NCI-H460 (cell line): ENCODE results near the gene PIH1D1. TPM values are rescaled to one million over a fixed set of nuclear protein-coding genes. Genes with fewer than 3 reads are reported as not detected.
"Not testable (repeated sequence)": the region's sequence is repeated elsewhere in the genome, so short reads cannot be mapped to it uniquely, and the experiment has no call there.

Experiments
- DNase-seq: peaks from one replicate; pipeline ENCODE4 v3.0.0-alpha.2; 2016; ENCODE audit warnings: low read depth; ENCODE audit errors: extremely low read depth
- total RNA-seq: library from RNA; depleted of rRNA; stranded (reverse); fragments of >200 nt; shearing (Covaris generic); gene quantifications from 2 replicates; pipeline ENCODE4 v1.2.3, GENCODE V29; 2014

Gene PIH1D1
- total RNA-seq, 1 experiment from 2014 or later: 48.5 TPM

- no peak for DNase-seq
Measured at GRCh38 chr19:49486232-49486631, 34.6 kb upstream of the PIH1D1 start.

DNA sequence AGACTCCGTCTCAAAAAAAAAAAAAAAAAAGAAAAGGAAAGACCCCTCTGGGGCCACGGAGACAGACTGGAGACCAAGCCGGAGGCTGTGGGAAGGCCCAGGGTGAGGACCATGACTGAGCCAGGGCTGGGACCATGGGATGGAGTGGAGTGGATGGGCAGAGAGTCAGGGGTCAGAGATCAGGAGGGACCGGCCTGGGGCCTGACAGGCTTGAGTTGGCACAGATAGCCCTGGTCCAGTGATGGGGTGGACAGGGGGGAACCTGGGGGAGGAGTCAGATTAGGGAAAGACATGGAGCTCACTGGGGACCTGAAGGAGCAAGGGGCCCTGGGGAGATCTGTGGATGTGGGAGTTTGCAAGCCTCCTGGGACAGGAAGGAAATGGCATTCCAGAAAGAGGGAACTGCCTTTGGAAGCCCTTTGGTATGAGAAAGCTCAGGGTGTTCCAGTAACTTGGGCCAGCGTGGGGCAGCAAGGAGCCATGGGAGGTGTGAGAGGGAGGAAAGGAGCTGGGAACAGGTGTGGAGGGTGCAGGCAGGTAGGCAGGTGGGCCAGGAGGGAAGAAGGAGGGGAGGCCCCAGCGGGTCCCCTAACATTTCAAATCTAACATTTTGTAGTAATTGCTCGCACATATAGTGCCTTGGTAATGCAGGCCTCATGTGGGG lies 29.5 kb upstream of the PIH1D1 start:
- no peak for DNase-seq

GRCh38 chr19:49479975-49480628 lies 28.5 kb upstream of the PIH1D1 start:
- DNase-seq: no peak

DNA sequence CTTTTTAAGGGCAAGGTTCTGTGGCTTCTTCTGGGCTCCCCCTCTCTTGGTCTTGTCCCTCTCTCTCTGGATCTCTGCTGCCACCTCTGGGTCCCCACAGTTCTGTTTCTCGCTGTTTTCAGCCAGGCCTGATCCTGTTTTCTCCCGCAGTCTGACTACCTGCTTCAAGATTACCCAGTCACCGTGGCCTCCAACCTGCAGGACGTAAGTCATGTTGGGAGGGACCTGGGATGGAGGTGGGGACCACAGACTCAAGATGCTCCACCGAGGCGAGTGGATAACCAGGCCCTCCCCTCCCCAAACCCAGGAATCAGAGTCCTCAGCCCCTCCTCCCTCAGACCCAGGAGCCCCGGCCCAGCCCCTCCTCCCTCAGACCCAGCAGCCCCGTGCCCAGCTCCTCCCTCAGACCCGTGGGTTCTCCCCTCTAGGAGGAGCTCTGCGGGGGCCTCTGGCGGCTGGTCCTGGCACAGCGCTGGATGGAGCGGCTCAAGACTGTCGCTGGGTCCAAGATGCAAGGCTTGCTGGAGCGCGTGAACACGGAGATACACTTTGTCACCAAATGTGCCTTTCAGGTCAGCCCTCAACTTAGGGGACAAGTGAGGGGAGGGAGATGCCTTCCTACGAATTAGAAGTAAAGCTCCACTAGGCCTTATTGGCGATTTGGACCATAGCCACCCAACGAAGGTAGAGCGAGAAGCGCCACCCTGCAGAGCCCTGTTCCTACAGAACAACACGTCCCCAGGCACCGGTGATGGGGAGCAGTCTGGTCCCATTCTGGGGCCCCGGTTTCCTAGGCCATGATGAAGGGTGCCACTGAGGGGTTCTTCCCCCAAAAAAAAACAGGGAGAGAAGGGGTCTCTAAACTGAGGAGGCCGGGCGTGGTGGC lies 24.6 kb upstream of the PIH1D1 start:
- DNase-seq: no peak

- no peak for DNase-seq
Measured at GRCh38 chr19:49475191-49475917, 23.7 kb upstream of the PIH1D1 start.

- DNase-seq: no peak
Measured at GRCh38 chr19:49474542-49474924, 22.9 kb upstream of the PIH1D1 start.

DNA sequence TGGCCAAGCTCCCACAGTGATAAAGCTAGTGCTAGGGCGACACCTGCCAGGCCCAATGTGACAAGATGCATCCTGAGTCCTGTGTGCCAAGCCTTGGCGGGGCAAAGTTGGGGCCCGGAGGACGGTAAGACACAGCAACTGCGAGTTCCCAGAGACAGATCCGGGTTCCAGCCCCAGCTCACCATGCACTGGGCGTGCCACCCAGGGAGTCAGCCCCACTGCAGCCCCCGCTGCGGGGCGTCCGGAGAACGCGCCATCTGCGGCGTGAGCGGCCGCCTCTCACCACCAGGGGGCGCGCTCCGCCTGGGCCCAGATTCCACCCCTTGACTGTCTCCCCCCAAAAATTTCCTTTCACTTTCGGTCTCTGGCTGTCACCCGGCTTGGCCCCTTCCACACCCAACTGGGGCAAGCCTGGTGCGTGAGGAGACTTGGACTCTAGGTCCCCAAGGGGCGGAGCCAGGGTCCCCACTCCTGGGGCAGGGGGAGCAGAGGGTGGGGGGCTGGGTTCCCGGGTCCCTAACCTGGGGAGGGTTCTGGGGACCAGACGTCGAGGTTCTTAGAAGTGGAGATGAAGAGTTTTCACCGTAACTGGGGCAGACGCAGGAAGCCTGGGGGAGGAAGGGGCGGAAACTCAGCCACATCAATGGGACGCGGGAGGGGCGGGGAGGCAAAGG lies 22.4 kb upstream of the PIH1D1 start, which contains the start of gene FLT3LG:
Gene FLT3LG, plus strand, starts transcription at position 348 of the 674 bp plus-strand sequence. CDS start 425 bp downstream, outside the sequence.
- no peak for DNase-seq

GRCh38 chr19:49473501-49473867 lies 21.9 kb upstream of the PIH1D1 start:
- DNase-seq: not testable (repeated sequence)

DNA sequence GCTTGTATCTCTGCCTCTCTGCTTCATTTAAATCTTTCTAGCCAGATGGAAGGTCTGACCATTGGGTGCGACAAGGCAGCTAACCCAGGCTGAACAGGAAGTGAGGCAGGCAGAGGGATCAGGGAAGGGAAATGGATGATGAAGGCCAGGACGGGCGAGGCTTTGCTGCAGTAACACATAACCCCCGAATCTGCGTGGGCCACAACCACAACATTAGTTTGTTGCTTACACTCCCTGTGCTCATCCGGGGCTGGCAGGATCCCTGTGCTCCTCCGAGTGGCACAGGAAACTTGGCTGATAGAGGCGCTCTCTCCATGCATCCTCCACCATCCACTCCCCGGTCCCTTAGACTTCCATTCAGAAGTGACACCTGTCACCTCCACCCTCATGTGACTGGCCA lies 21.3 kb upstream of the PIH1D1 start:
- DNase-seq: no peak

GRCh38 chr19:49470615-49470978 lies 19.0 kb upstream of the PIH1D1 start:
- DNase-seq: no peak

GRCh38 chr19:49469828-49470614 lies 18.4 kb upstream of the PIH1D1 start:
- no peak for DNase-seq

DNA sequence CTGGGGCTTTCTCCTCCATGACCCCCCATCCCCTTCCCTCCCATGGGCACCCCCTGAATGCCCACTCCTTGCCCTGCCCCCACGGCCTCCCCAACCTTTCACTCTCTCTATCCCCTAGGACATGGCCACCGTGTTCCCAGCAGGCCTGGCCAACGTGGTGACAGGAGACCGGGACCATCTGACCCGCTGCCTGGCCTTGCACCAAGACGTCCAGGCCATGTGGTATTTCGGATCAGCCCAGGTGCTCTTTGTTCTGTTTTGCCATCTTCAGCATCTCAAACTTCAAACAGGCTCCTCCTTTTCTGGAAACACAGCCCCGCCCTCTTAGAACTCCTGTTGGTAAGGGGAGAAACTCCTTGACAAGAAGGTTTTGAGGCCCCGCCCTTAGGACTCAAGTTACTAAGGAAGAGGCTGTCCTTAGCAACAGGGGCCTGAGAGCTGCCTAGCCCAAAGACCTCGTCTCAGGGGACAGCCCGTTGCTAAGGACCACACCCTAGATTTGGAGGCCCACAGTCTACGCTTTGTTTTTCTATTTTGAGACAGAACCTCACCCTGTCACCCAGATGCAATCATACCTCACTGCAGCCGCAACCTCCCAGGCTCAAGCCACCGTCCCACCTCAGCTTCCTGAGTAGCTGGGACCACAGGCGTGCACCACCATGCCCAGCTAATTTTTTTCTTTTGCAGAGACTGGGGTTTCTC lies 17.3 kb upstream of the PIH1D1 start:
- DNase-seq: peak; percentile 76

DNA sequence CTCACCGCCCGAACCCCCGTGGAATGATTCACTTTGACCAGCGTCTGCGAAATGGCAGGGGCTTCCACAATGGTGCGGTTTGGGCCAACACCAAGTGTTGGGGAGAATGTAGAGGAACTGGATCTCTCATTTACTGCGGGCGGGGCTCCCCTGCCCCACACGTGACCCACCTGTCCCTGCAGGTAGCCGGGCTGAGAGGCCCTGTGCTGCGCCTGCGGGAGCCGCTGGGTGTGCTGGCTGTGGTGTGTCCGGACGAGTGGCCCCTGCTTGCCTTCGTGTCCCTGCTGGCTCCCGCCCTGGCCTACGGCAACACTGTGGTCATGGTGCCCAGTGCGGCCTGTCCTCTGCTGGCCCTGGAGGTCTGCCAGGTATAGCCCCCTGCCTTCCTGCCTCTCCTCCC lies 16.6 kb upstream of the PIH1D1 start:
- DNase-seq: no peak

GRCh38 chr19:49465371-49465770 lies 13.8 kb upstream of the PIH1D1 start:
- no peak for DNase-seq

DNA sequence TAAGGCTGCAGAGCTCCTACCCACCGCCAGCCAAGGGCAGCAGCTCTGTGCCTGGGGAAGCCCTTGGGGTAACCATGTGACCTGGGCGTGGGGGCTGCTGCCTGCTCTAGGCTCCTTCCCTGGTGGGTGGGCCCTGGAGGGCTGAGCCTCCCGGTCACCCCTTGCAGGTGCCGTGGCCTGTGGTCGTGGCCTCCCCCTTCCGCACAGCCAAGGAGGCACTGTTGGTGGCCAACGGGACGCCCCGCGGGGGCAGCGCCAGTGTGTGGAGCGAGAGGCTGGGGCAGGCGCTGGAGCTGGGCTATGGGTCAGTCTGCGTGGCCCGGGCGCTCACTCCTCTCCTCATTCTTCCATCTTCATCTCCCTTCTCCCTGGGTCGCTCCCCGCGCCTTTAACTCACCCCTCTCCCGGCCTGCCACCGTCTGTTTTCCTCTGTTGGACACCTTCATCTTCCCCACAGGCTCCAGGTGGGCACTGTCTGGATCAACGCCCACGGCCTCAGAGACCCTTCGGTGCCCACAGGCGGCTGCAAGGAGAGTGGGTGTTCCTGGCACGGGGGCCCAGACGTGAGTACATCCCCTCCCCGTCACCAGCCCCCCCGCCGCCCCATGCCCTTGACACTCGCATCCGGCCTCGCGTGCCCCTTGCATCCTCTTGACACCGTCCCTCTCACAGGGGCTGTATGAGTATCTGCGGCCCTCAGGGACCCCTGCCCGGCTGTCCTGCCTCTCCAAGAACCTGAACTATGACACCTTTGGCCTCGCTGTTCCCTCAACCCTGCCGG lies 12.5 kb upstream of the PIH1D1 start:
- no peak for DNase-seq

- DNase-seq: no peak
Measured at GRCh38 chr19:49462492-49462891, 10.9 kb upstream of the PIH1D1 start.

- no peak for DNase-seq
Measured at GRCh38 chr19:49461656-49462055, 10.0 kb upstream of the PIH1D1 start.

DNA sequence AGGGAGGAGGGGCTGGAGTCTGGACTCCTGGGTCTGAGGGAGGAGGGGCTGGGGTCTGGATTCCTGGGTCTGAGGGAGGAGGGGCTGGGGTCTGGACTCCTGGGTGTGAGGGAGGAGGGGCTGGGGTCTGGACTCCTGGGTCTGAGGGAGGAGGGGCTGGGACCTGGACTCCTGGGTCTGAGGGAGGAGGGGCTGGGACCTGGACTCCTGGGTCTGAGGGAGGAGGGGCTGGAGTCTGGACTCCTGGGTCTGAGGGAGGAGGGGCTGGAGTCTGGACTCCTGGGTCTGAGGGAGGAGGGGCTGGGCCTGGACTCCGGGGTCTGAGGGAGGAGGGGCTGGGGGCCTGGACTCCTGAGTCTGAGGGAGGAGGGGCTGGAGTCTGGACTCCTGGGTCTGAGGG lies 9.5 kb upstream of the PIH1D1 start:
- not testable (repeated sequence) for DNase-seq
